ENCODE measurements around the gene CCDC185.

CCDC185 gene

DNA sequence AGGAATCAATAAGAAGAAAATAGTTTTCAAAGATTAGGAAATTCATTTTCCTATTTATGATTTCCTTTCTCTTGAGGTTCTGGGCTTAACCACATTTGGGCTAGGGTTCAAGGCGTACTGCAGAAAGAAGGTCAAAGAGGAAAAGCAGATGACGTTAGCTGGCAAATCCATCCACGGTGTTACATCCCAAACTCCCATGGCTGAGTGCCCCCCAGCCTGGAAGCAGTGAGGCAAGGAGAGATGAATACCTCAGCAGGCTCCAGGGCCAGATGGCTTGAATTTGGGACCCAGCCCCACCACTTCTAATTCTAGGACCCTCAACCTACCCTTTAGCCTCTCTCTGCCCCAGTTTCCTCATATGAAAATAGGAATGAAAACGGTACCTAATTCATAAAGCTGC is 46.9 kb upstream of the CCDC185 start:
- no peak for TF ChIP-seq EGR1 (IDR thresholded peaks at IDR 0.05)
- TF ChIP-seq ZBTB7A (IDR thresholded peaks at IDR 0.05; ENCODE audit: low read depth) = no peak
- no peak for TF ChIP-seq TEAD4 (IDR thresholded peaks at IDR 0.05)

DNA sequence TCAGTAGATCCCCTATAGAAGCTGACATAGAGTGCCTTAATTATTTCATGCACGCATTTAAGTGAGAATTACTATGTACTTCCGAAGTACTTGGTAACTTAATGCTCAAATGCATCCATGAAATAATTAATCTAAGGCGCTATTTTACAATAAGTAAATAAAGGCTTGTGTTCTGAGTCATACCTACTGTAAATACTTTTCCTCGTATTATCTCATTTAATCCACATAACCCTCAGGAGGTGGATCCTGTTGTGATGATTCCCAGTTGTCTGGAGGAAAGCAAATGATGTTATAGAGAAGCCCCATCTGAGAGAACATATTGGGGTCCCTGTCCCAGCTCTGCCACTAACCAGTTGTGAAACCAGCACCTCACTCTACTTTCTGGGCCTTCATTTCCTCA is 45.6 kb upstream of the CCDC185 start:
- no peak for TF ChIP-seq TEAD4 (IDR thresholded peaks at IDR 0.05)
- TF ChIP-seq, protein P1, sequence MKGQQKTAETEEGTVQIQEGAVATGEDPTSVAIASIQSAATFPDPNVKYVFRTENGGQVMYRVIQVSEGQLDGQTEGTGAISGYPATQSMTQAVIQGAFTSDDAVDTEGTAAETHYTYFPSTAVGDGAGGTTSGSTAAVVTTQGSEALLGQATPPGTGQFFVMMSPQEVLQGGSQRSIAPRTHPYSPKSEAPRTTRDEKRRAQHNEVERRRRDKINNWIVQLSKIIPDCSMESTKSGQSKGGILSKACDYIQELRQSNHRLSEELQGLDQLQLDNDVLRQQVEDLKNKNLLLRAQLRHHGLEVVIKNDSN (IDR thresholded peaks at IDR 0.05) = no peak
- TF ChIP-seq EP300 (IDR thresholded peaks at IDR 0.05; ENCODE audit: borderline replicate concordance) = no peak
- no peak for TF ChIP-seq CREB1 (IDR thresholded peaks at IDR 0.05; ENCODE audit: low read depth)
- TF ChIP-seq TCF12 (IDR thresholded peaks at IDR 0.05; ENCODE audit: low read depth) = no peak
- no peak for TF ChIP-seq CEBPB (IDR thresholded peaks at IDR 0.05)
- no peak for TF ChIP-seq ZBTB7A (IDR thresholded peaks at IDR 0.05; ENCODE audit: low read depth)
- TF ChIP-seq, protein P2, sequence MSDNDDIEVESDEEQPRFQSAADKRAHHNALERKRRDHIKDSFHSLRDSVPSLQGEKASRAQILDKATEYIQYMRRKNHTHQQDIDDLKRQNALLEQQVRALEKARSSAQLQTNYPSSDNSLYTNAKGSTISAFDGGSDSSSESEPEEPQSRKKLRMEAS (IDR thresholded peaks at IDR 0.05) = no peak
- TF ChIP-seq EGR1 (IDR thresholded peaks at IDR 0.05) = no peak
- TF ChIP-seq, protein P3, sequence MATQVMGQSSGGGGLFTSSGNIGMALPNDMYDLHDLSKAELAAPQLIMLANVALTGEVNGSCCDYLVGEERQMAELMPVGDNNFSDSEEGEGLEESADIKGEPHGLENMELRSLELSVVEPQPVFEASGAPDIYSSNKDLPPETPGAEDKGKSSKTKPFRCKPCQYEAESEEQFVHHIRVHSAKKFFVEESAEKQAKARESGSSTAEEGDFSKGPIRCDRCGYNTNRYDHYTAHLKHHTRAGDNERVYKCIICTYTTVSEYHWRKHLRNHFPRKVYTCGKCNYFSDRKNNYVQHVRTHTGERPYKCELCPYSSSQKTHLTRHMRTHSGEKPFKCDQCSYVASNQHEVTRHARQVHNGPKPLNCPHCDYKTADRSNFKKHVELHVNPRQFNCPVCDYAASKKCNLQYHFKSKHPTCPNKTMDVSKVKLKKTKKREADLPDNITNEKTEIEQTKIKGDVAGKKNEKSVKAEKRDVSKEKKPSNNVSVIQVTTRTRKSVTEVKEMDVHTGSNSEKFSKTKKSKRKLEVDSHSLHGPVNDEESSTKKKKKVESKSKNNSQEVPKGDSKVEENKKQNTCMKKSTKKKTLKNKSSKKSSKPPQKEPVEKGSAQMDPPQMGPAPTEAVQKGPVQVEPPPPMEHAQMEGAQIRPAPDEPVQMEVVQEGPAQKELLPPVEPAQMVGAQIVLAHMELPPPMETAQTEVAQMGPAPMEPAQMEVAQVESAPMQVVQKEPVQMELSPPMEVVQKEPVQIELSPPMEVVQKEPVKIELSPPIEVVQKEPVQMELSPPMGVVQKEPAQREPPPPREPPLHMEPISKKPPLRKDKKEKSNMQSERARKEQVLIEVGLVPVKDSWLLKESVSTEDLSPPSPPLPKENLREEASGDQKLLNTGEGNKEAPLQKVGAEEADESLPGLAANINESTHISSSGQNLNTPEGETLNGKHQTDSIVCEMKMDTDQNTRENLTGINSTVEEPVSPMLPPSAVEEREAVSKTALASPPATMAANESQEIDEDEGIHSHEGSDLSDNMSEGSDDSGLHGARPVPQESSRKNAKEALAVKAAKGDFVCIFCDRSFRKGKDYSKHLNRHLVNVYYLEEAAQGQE (IDR thresholded peaks at IDR 0.05; ENCODE audit: low read depth) = no peak
- TF ChIP-seq YY1 (IDR thresholded peaks at IDR 0.05; ENCODE audit: low read depth) = no peak
- TF ChIP-seq NFIC (IDR thresholded peaks at IDR 0.05) = no peak

DNA sequence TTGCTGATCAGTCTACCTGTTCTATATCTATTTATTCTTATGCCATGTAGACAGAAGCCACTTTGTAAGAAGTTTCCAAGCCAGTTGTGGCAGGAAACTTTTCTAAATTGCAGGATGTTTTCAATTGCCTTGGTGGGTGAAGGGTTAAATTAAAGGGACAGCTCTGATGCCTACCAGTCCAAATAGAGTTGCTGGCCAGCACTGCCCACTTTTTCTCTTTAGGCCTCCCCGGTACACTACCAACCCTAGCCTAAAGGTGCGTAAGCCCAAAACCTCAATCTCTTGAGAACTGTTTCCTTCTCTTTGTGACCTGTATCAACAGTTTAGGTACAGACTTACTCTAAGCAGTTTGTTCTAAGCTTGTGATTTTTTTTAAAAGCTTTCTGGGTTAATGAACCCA is 44.8 kb upstream of the CCDC185 start:
- TF ChIP-seq CREB1 (IDR thresholded peaks at IDR 0.05; ENCODE audit: low read depth) (no peak), EP300 (IDR thresholded peaks at IDR 0.05; ENCODE audit: borderline replicate concordance) (no peak), NFIC (IDR thresholded peaks at IDR 0.05) (no peak)
- TF ChIP-seq, protein P2 (IDR thresholded peaks at IDR 0.05) = no peak
- TF ChIP-seq, protein P1 (IDR thresholded peaks at IDR 0.05) = no peak

DNA sequence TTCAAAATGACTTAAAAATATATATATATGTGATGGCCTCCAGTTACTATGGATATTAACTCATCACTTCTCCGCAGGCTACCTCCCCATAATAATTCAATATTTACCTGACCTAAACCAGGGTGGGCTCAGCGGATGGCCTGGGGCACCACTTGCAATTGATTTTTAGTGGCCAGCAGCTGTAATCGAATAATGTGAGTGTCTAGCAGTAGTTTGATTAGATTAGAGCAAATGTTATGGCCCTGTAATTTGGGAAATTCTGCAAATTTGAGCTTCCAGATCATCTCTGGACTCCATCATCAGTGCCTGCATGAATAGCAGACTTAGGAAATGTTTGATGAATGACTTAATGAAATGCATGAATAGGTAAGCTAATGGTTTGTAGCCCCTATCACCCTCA is 44.0 kb upstream of the CCDC185 start:
- TF ChIP-seq ZBTB7A (IDR thresholded peaks at IDR 0.05; ENCODE audit: low read depth) (no peak), FOXM1 (IDR thresholded peaks at IDR 0.05; ENCODE audit: borderline replicate concordance, low read depth) (no peak), YY1 (IDR thresholded peaks at IDR 0.05; ENCODE audit: low read depth) (no peak), CREB1 (IDR thresholded peaks at IDR 0.05; ENCODE audit: low read depth) (no peak), CEBPB (IDR thresholded peaks at IDR 0.05) (no peak), TEAD4 (IDR thresholded peaks at IDR 0.05) (no peak), EP300 (IDR thresholded peaks at IDR 0.05; ENCODE audit: borderline replicate concordance) (no peak), TAF1 (IDR thresholded peaks at IDR 0.05; ENCODE audit: low read depth) (no peak), RAD21 (IDR thresholded peaks at IDR 0.05; ENCODE audit: low read depth) (no peak)
- TF ChIP-seq, protein P2 (IDR thresholded peaks at IDR 0.05) = no peak
- TF ChIP-seq, protein P3 (IDR thresholded peaks at IDR 0.05; ENCODE audit: low read depth) = no peak

DNA sequence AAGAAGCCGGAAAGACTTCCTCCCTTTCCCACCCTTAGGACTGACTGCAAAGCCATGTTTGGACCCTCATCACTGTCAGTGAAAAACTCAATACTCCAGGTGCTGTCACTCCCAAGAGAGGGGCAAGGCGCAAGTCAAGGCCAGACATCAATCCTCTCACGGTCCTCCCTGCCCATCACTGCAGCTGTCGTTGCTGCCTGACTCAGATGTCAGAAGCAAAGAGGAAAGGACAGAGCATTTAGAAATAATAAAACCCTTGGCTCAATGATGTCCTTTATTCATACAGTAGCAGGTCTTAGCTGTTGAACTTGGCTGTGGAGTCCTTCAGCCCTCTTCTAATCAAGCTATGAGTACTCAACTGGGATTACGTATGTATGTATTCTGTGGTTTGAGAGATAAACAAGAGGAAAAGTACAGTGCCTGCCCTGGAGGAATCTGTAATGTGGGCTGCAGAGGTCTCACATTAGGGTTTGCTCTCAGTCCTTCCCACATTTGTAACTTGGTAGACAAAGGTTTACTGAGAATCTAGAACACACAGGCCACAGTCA is 42.8 kb upstream of the CCDC185 start:
- TF ChIP-seq CREB1 (IDR thresholded peaks at IDR 0.05; ENCODE audit: low read depth) = no peak
- TF ChIP-seq TEAD4 (IDR thresholded peaks at IDR 0.05) = no peak
- TF ChIP-seq EP300 (IDR thresholded peaks at IDR 0.05; ENCODE audit: borderline replicate concordance) = no peak
- TF ChIP-seq ZBTB7A (IDR thresholded peaks at IDR 0.05; ENCODE audit: low read depth) = no peak
- TF ChIP-seq TCF12 (IDR thresholded peaks at IDR 0.05; ENCODE audit: low read depth) = no peak
- TF ChIP-seq NFIC (IDR thresholded peaks at IDR 0.05) = no peak
- TF ChIP-seq, protein P2 (IDR thresholded peaks at IDR 0.05) = no peak
- TF ChIP-seq YY1 (IDR thresholded peaks at IDR 0.05; ENCODE audit: low read depth) = no peak
- TF ChIP-seq EGR1 (IDR thresholded peaks at IDR 0.05) = no peak
- no peak for TF ChIP-seq TAF1 (IDR thresholded peaks at IDR 0.05; ENCODE audit: low read depth)
- TF ChIP-seq, protein P3 (IDR thresholded peaks at IDR 0.05; ENCODE audit: low read depth) = no peak
- no peak for TF ChIP-seq RAD21 (IDR thresholded peaks at IDR 0.05; ENCODE audit: low read depth)
- no peak for TF ChIP-seq FOXM1 (IDR thresholded peaks at IDR 0.05; ENCODE audit: borderline replicate concordance, low read depth)
- TF ChIP-seq CEBPB (IDR thresholded peaks at IDR 0.05) = no peak
- TF ChIP-seq, protein P1 (IDR thresholded peaks at IDR 0.05) = no peak
